IMR-90 (cell line): ENCODE results near the gene PLLP.

Experiments used
- BHLHE40 ChIP-seq: fragments of 150-350 bp; IDR thresholded peaks from 2 replicates; pipeline ENCODE4 v1.6.1; 2016; ENCODE audit warnings: mild to moderate bottlenecking, low read depth, low read length
- CEBPB ChIP-seq: IDR thresholded peaks from 2 replicates; pipeline ENCODE4 v1.6.1; 2012; ENCODE audit warnings: low read depth, low read length, improper control_type of control experiment
- CHD1 ChIP-seq: IDR thresholded peaks from 2 replicates; pipeline ENCODE4 v1.6.1; 2012; ENCODE audit warnings: low read depth, low read length, improper control_type of control experiment
- MAFK ChIP-seq: IDR thresholded peaks from 2 replicates; pipeline ENCODE4 v1.6.1; 2012; ENCODE audit warnings: low read depth, low read length, improper control_type of control experiment
- MAZ ChIP-seq: IDR thresholded peaks from 2 replicates; pipeline ENCODE4 v1.6.1; 2012; ENCODE audit warnings: low read depth, mild to moderate bottlenecking, low read length, improper control_type of control experiment, moderate library complexity, borderline replicate concordance
- MXI1 ChIP-seq: IDR thresholded peaks from 2 replicates; pipeline ENCODE4 v1.6.1; 2012; ENCODE audit warnings: low read depth, mild to moderate bottlenecking, low read length, moderate library complexity, borderline replicate concordance
- POLR2A ChIP-seq: IDR thresholded peaks from 2 replicates; pipeline ENCODE4 v1.6.1; 2012; ENCODE audit warnings: mild to moderate bottlenecking, low read depth, low read length
- RAD21 ChIP-seq: IDR thresholded peaks from 2 replicates; pipeline ENCODE4 v1.6.1; 2012; ENCODE audit warnings: low read length, improper control_type of control experiment
- RCOR1 ChIP-seq: IDR thresholded peaks from 2 replicates; pipeline ENCODE4 v1.6.1; 2012; ENCODE audit warnings: mild to moderate bottlenecking, low read length, improper control_type of control experiment; ENCODE audit not compliant: insufficient replicate concordance
- RFX5 ChIP-seq: IDR thresholded peaks from 2 replicates; pipeline ENCODE4 v1.8.0; 2012; ENCODE audit warnings: low read depth, mild to moderate bottlenecking, low read length, moderate library complexity
- SMC3 ChIP-seq: fragments of 150-350 bp; IDR thresholded peaks from 2 replicates; pipeline ENCODE4 v1.6.1; 2016; ENCODE audit warnings: low read depth, mild to moderate bottlenecking, antibody characterized with exemption, low read length, moderate library complexity
- USF2 ChIP-seq: fragments of 150-350 bp; IDR thresholded peaks from 2 replicates; pipeline ENCODE4 v1.6.1; 2017; ENCODE audit warnings: mild to moderate bottlenecking, antibody characterized with exemption, low read length, low read depth
- TF ChIP-seq, protein P1 (sequence below): conservative IDR thresholded peaks from 2 replicates; pipeline ENCODE4 v1.5.1; 2012; ENCODE audit warnings: mild to moderate bottlenecking, low read depth, low read length, improper control_type of control experiment

- TF ChIP-seq, protein P1, sequence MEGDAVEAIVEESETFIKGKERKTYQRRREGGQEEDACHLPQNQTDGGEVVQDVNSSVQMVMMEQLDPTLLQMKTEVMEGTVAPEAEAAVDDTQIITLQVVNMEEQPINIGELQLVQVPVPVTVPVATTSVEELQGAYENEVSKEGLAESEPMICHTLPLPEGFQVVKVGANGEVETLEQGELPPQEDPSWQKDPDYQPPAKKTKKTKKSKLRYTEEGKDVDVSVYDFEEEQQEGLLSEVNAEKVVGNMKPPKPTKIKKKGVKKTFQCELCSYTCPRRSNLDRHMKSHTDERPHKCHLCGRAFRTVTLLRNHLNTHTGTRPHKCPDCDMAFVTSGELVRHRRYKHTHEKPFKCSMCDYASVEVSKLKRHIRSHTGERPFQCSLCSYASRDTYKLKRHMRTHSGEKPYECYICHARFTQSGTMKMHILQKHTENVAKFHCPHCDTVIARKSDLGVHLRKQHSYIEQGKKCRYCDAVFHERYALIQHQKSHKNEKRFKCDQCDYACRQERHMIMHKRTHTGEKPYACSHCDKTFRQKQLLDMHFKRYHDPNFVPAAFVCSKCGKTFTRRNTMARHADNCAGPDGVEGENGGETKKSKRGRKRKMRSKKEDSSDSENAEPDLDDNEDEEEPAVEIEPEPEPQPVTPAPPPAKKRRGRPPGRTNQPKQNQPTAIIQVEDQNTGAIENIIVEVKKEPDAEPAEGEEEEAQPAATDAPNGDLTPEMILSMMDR = no peak
- TF ChIP-seq RAD21 (no peak), MXI1 (no peak), POLR2A (no peak), MAFK (no peak), RCOR1 (no peak), SMC3 (no peak), CEBPB (no peak), USF2 (no peak), CHD1 (no peak), RFX5 (no peak), MAZ (no peak), BHLHE40 (no peak)
Measured at GRCh38 chr16:57233944-57234706, 50.3 kb downstream of the PLLP start.
